NCI-H446 treated with DMSO at 0.1 percent for 48 hours (cell line): ENCODE measurements around the gene MYORG.
A peak's percentile ranks its signal among the peaks of the same experiment; 100 is the strongest.

ENCODE experiments used
- DNase-seq: peaks from one replicate; lab custom pipeline; 2025; lab: John Stamatoyannopoulos, UW

The MYORG gene

GRCh38 chr9:34384368-34385165 lies 7.9 kb upstream of the MYORG start:
- DNase-seq, result no peak

GRCh38 chr9:34383904-34384303 lies 7.2 kb upstream of the MYORG start:
- DNase-seq, result no peak

- no peak for DNase-seq
Observed at GRCh38 chr9:34382879-34383278, 6.2 kb upstream of the MYORG start.

GRCh38 chr9:34382054-34382453 lies 5.4 kb upstream of the MYORG start:
- no peak for DNase-seq

GRCh38 chr9:34381323-34381722 lies 4.6 kb upstream of the MYORG start:
- no peak for DNase-seq

- DNase-seq, result peak; percentile 12
Observed at GRCh38 chr9:34380511-34381315, 4.0 kb upstream of the MYORG start.

GRCh38 chr9:34380034-34380510 lies 3.4 kb upstream of the MYORG start:
- no peak for DNase-seq

- DNase-seq, result peak; percentile 40
Observed at GRCh38 chr9:34379334-34380033, 2.8 kb upstream of the MYORG start.

GRCh38 chr9:34378376-34379060 lies 1.8 kb upstream of the MYORG start:
- DNase-seq, result no peak

GRCh38 chr9:34377404-34377746 lies 677 bp upstream of the MYORG start:
- DNase-seq, result no peak

- DNase-seq, result no peak
Observed at GRCh38 chr9:34375901-34376595, 650 bp downstream of the MYORG start.

- peak; percentile 3 for DNase-seq
Observed at GRCh38 chr9:34374905-34375552, 1.7 kb downstream of the MYORG start.

- DNase-seq, result no peak
Observed at GRCh38 chr9:34374339-34374738, 2.4 kb downstream of the MYORG start.

GRCh38 chr9:34373749-34374148 lies 2.9 kb downstream of the MYORG start:
- DNase-seq, result no peak

- DNase-seq, result no peak
Observed at GRCh38 chr9:34372467-34373011, 4.2 kb downstream of the MYORG start.

- DNase-seq, result no peak
Observed at GRCh38 chr9:34371886-34372466, 4.7 kb downstream of the MYORG start.

- DNase-seq, result no peak
Observed at GRCh38 chr9:34370970-34371880, 5.5 kb downstream of the MYORG start.

- no peak for DNase-seq
Observed at GRCh38 chr9:34370335-34370969, 6.2 kb downstream of the MYORG start.

GRCh38 chr9:34369636-34370035 lies 7.1 kb downstream of the MYORG start:
- DNase-seq, result no peak
